Heart left ventricle (tissue), 16 donors: ENCODE measurements around the gene P3R3URF. TPM values are rescaled to one million over a fixed set of nuclear protein-coding genes. Genes with fewer than 3 reads are reported as not detected.

ENCODE experiments used
- ATAC-seq, 4 donors: fragments of 200-7000 bp; cut with Tn5 transposase; one replicate each; pipeline ENCODE4 v1.9.1; 2020 to 2022; ENCODE audit warnings: moderate library complexity in 4 of 4, mild to moderate bottlenecking in 3 of 4, moderate number of reproducible peaks in 1 of 4
- DNase-seq, 5 donors: peaks; one replicate each; pipeline ENCODE4 v3.0.0-alpha.2; 2020
- H3K27ac ChIP-seq, 12 donors: fragments of 200-600 bp; sonication (generic) in 4 of 12; one replicate each; pipeline versions ENCODE4 v1.5.0 to v1.8.0; 2016 to 2022; ENCODE audit warnings: mild to moderate bottlenecking in 2 of 12
- H3K27me3 ChIP-seq, 9 donors: fragments of 200-600 bp; sonication (generic) in 2 of 9; one replicate each; pipeline versions ENCODE4 v1.5.1 to v1.8.0; 2016 to 2022; ENCODE audit warnings: mild to moderate bottlenecking in 3 of 9
- H3K36me3 ChIP-seq, 9 donors: fragments of 200-600 bp; sonication (generic) in 2 of 9; one replicate each; pipeline versions ENCODE4 v1.5.0 to v1.8.0; 2018 to 2022; ENCODE audit warnings: mild to moderate bottlenecking in 2 of 9
- H3K4me1 ChIP-seq, 12 donors: fragments of 200-600 bp; sonication (generic) in 4 of 12; one replicate each; pipeline versions ENCODE4 v1.5.0 to v1.8.0; 2016 to 2022; ENCODE audit warnings: mild to moderate bottlenecking in 3 of 12
- H3K4me3 ChIP-seq, 12 donors: fragments of 200-600 bp; sonication (generic) in 4 of 12; one replicate each; pipeline versions ENCODE4 v1.5.0 to v1.8.0; 2017 to 2022; ENCODE audit warnings: mild to moderate bottlenecking in 9 of 12, moderate library complexity in 4 of 12
- H3K9me3 ChIP-seq, 12 donors: fragments of 200-600 bp; sonication (generic) in 4 of 12; one replicate each; pipeline versions ENCODE4 v1.5.0 to v1.8.0; 2016 to 2022; ENCODE audit warnings: mild to moderate bottlenecking in 1 of 12
- POLR2A ChIP-seq, 2 donors: fragments of 450-650 bp; IDR thresholded peaks; one replicate each; pipeline ENCODE4 v1.6.1; 2017; ENCODE audit warnings: antibody characterized with exemption in 2 of 2, mild to moderate bottlenecking in 2 of 2, moderate library complexity in 2 of 2
- WGBS, 4 donors: extraction: QIAGEN DNeasy Blood & Tissue Kit in 2 of 4; methylation state at CpG; one replicate each; pipeline versions ENCODE4 v1.1.5 to v1.1.7; 2013 to 2018; 5-methylcytosine and 5-hydroxymethylcytosine counted together
- intact Hi-C, 10 donors: fragments of 100-400 bp; cut with DNase I; formaldehyde crosslinking; loops; one replicate each; pipeline versions ENCODE4 v1.11.1 to v1.14.2; 2022
- polyA plus RNA-seq, 2 donors: library from polyadenylated mRNA; stranded (reverse); fragments of 200-250 nt; gene quantifications; one replicate each; pipeline ENCODE4 v1.2.3, GENCODE V29; 2013
- total RNA-seq, 9 donors: library from RNA; depleted of rRNA in 2 of 9; stranded (reverse); fragments of >200 nt in 2 of 9; fragmentation: NEBNext Ultra II Directional in 3 of 9; extraction: Animal tissue kit (Norgen Biotek cat#: 25700) in 3 of 9; gene quantifications; one replicate each; pipeline versions ENCODE4 v1.1.0 to v1.2.4, GENCODE V29; 2016 to 2023
- TF ChIP-seq, protein P1 (sequence below), 12 donors: fragments of 200-600 bp; sonication (generic) in 4 of 12; IDR thresholded peaks; one replicate each; pipeline versions ENCODE4 v1.5.0 to v1.8.0; 2018 to 2022; ENCODE audit warnings: antibody characterized with exemption in 12 of 12, mild to moderate bottlenecking in 5 of 12
- donor health status: ischemic (EF 13 %, LVEDD 7.1; RV severe dilation, severe dysfunction).
- donor health status: healthy with polysubstance abuse.
- donor health status: DM: no; HTN: yes; CAD: no.
- donor health status: DM: no; HTN: no; CAD: no.
- donor health status: ischemic (EF 25% LVEDD 6.9; RV normal size, moderate dysfunction).
- donor health status: ischemic (EF 25% LVEDD 5.7; RV mildly dilated, moderate dysfunction).
- donor health status: healthy.
- donor health status: DM: yes; HTN: yes; CAD: no.
- donor health status: ischemic (EF 35%, LVEDD 5.7; RV mildly dilated, moderate dysfunction).
- donor health status: nonischemic (EF 11% LVEDD 7.7; RV severe dilation, severe dysfunction).
- donor health status: DM: yes; HTN: yes; CAD: no.
- donor health status: PGD.
- donor health status: ischemic (EF 29% LVEDD 5.4; RV normal size, mild dysfunction).
- donor health status: nonischemic (EF 23%, LVEDD 6.1; RV moderate dilation, normal function).

The P3R3URF gene
- total and polyA plus RNA-seq, 11 donors, result not detected

DNA sequence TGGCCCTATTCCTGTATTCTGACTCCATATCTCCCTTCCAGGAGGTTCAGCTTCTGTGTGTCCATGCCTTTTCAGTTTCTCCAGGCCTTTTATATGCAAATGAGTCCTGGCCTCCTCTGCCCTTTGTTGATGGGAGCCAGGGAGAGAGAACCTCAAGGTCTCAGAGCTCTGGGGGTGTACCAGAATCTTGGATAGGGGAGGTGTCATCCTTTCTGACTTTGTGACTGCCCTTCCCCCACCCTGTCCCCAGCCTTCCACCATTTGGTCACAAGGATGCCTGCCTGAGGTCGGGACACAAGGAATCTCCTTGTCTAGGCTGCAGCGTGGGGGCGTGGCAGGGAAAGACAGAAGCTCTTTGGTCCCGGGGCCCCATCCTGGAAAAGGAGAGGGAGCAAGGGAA, 45.5 kb upstream of the P3R3URF start:
- Histone ChIP-seq H3K4me1 (peaks cover 0 to 25% (median 0%) of the 10 kb centered on the region in 12 donors), H3K36me3 (peaks cover 0 to 25% (median 0%) of the 10 kb centered on the region in 9 donors), H3K27me3 (no peaks in the 10 kb centered on the region), H3K9me3 (no peaks in the 10 kb centered on the region), H3K27ac (no peak overlapping the region), H3K4me3 (no peak overlapping the region)
- no peak for TF ChIP-seq POLR2A (IDR thresholded peaks at IDR 0.05)
- TF ChIP-seq, protein P1, sequence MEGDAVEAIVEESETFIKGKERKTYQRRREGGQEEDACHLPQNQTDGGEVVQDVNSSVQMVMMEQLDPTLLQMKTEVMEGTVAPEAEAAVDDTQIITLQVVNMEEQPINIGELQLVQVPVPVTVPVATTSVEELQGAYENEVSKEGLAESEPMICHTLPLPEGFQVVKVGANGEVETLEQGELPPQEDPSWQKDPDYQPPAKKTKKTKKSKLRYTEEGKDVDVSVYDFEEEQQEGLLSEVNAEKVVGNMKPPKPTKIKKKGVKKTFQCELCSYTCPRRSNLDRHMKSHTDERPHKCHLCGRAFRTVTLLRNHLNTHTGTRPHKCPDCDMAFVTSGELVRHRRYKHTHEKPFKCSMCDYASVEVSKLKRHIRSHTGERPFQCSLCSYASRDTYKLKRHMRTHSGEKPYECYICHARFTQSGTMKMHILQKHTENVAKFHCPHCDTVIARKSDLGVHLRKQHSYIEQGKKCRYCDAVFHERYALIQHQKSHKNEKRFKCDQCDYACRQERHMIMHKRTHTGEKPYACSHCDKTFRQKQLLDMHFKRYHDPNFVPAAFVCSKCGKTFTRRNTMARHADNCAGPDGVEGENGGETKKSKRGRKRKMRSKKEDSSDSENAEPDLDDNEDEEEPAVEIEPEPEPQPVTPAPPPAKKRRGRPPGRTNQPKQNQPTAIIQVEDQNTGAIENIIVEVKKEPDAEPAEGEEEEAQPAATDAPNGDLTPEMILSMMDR (IDR thresholded peaks at IDR 0.05), result no peak
- no peak for DNase-seq
- WGBS, 4 donors, result 43 to 63% (median 48%) methylated on average over 4 of the region's 4 CpGs
- peak in 1 of 4 donors; percentile 27 for ATAC-seq
- intact Hi-C loops, result loop anchor here in 6 of 10 donors (2.0 to 5.0 kb wide), 2 partner anchors 184 to 185 kb away; no protein-coding TSS in a partner anchor

DNA sequence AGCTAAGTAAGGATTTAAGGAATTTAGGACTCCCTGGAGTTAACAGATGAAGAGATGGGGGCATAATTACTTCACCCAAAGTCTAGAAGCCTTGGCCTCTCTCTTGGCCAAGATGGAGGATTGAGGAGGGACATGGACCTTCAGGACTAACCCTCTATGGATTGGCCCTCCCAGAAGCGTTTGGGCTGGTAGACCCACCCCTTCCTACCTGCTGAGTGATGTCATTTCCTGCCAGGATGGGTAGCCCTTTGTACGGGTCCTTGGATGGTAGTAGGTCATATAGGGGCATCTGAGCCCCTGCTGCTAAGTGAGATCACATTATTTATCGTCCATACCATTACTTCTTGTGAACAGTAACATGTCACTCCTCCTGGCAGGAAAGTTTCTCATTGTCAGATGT, 44.5 kb upstream of the P3R3URF start:
- Histone ChIP-seq H3K27ac (no peak overlapping the region), H3K27me3 (no peaks in the 10 kb centered on the region), H3K4me3 (no peak overlapping the region), H3K4me1 (peaks cover 0 to 25% (median 0%) of the 10 kb centered on the region in 12 donors), H3K36me3 (peaks cover 0 to 27% (median 0%) of the 10 kb centered on the region in 9 donors), H3K9me3 (no peaks in the 10 kb centered on the region)
- intact Hi-C loops, result loop anchor here in 4 of 10 donors (5.0 kb wide), 1 partner anchor 184 kb away; no protein-coding TSS in a partner anchor
- 77 to 85% (median 80%) methylated on average over 3 of the region's 3 CpGs for WGBS, 4 donors
- ATAC-seq (no peak), DNase-seq (no peak)
- TF ChIP-seq, protein P1 (IDR thresholded peaks at IDR 0.05), result no peak
- TF ChIP-seq POLR2A (IDR thresholded peaks at IDR 0.05), result no peak

DNA sequence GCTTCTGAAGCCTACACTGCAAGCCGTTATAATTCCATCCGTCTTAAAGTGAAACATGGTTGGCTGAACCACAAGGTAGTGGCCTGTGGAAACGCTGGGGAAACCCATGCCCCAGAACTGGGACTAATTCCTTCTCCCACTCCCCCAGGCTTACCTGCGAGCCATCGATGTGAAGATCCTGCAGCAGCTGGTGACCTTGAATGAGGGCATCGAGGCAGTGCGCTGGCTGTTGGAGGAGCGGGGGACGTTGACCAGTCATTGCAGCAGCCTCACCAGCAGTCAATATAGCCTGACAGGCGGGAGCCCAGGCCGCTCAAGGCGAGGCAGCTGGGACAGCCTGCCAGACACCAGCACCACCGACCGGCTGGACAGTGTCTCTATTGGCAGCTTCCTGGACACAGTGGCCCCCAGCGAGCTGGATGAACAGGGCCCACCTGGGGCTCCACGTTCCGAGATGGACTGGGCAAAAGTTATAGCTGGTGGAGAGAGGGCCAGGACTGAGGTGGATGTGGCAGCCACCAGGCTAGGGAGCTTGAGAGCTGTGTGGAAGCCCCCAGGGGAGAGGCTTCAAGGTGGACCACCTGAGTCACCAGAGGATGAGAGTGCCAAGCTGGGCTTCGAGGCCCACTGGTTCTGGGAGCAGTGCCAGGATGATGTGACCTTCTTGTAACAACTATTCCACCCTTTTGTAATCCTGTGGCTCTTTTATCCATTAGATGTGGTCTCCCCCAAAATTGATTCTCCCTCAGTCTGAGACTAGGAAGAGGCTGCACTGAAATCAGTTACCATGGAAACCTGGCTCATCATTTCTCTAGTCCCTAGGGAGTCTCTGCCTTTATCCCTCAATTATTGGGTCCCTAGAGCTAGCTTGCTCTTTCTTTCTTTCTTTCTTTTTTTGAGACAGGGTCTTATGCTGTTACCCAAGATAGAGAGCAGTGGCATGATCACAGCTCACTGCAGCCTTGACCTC, 43.5 kb upstream of the P3R3URF start:
- intact Hi-C loops, result loop anchor here in 4 of 10 donors (5.0 kb wide), 1 partner anchor 183 kb away; no protein-coding TSS in a partner anchor
- DNase-seq, result no peak
- Histone ChIP-seq H3K4me1 (peaks cover 0 to 25% (median 0%) of the 10 kb centered on the region in 12 donors), H3K27ac (no peak overlapping the region), H3K4me3 (no peak overlapping the region), H3K27me3 (no peaks in the 10 kb centered on the region), H3K9me3 (no peaks in the 10 kb centered on the region), H3K36me3 (peaks cover 0 to 27% (median 0%) of the 10 kb centered on the region in 9 donors)
- 73 to 78% (median 75%) methylated on average over 13 to 18 of the region's 18 CpGs for WGBS, 4 donors
- TF ChIP-seq, protein P1 (IDR thresholded peaks at IDR 0.05), result no peak
- TF ChIP-seq POLR2A (IDR thresholded peaks at IDR 0.05), result no peak
- peak in 1 of 4 donors; percentile 29 for ATAC-seq

DNA sequence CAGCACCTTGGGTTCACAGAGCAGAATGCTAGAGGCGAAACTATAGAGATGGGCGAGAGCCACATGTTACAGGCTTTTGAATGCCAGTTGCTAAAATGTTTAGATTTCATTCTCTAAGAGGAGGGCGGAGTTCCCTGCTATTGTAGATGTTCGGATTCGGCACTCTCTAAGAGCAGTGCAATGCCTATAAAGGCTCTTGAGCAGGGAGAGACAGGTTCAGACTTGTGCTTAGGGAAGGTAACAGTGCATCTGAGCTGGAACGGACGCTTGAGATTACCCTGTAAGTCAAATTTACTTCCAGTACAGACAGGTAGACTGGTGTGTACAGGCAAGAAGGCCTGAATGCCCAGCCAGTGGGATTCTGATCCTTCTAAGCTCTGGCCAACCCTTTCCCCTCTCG, 42.2 kb upstream of the P3R3URF start:
- no peak for DNase-seq
- no peak for ATAC-seq
- Histone ChIP-seq H3K4me3 (no peak overlapping the region), H3K27me3 (no peaks in the 10 kb centered on the region), H3K9me3 (no peaks in the 10 kb centered on the region), H3K36me3 (peaks cover 0 to 27% (median 0%) of the 10 kb centered on the region in 9 donors), H3K4me1 (peaks cover 0 to 20% (median 0%) of the 10 kb centered on the region in 12 donors), H3K27ac (no peak overlapping the region)
- TF ChIP-seq, protein P1 (IDR thresholded peaks at IDR 0.05), result no peak
- no peak for TF ChIP-seq POLR2A (IDR thresholded peaks at IDR 0.05)
- intact Hi-C loops, result no loop called here
- WGBS, 4 donors, result 90 to 94% (median 91%) methylated on average over 8 of the region's 8 CpGs
